Neural progenitor cell (in vitro differentiated cells): ENCODE results near the gene CIDEB.

Experiments
- EZH2phosphoT487 ChIP-seq: fragments of 200-600 bp; sonication (generic); IDR thresholded peaks from 2 replicates; pipeline ENCODE4 v1.6.1; 2017; ENCODE audit warnings: antibody characterized with exemption
- TF ChIP-seq, protein P1 (sequence below): fragments of 200-600 bp; sonication (generic); IDR thresholded peaks from 2 replicates; pipeline ENCODE4 v1.5.1; 2017; ENCODE audit warnings: antibody characterized with exemption, mild to moderate bottlenecking

- no peak for TF ChIP-seq EZH2phosphoT487
- TF ChIP-seq, protein P1, sequence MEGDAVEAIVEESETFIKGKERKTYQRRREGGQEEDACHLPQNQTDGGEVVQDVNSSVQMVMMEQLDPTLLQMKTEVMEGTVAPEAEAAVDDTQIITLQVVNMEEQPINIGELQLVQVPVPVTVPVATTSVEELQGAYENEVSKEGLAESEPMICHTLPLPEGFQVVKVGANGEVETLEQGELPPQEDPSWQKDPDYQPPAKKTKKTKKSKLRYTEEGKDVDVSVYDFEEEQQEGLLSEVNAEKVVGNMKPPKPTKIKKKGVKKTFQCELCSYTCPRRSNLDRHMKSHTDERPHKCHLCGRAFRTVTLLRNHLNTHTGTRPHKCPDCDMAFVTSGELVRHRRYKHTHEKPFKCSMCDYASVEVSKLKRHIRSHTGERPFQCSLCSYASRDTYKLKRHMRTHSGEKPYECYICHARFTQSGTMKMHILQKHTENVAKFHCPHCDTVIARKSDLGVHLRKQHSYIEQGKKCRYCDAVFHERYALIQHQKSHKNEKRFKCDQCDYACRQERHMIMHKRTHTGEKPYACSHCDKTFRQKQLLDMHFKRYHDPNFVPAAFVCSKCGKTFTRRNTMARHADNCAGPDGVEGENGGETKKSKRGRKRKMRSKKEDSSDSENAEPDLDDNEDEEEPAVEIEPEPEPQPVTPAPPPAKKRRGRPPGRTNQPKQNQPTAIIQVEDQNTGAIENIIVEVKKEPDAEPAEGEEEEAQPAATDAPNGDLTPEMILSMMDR = no peak
These were observed 35.3 kb downstream of the CIDEB start for GRCh38 chr14:24272467-24272866.
